HepG2 (cell line): ENCODE measurements around the gene STK32B.

ENCODE experiments used
- KDM5A ChIP-seq: fragments of 200-600 bp; sonication (generic); IDR thresholded peaks from 2 replicates; pipeline ENCODE4 v1.7.0; 2018; ENCODE audit warnings: antibody characterized with exemption, mild to moderate bottlenecking, low read length, borderline replicate concordance
- PREB ChIP-seq: sonication (generic); formaldehyde crosslinking; IDR thresholded peaks from 2 replicates; pipeline ENCODE4 v1.4.0; 2020; ENCODE audit warnings: missing genetic modification reagents

- no peak for TF ChIP-seq KDM5A
- TF ChIP-seq PREB (CRISPR knock-in tag): no peak
Measured at GRCh38 chr4:5010984-5011383, 40.3 kb upstream of the STK32B start.
